Left ventricle myocardium inferior (tissue), 1 donor: ENCODE results near the gene TMEM175. TPM values are rescaled to one million over a fixed set of nuclear protein-coding genes. Genes with fewer than 3 reads are reported as not detected.

Experiments
- DNase-seq: peaks from one replicate; pipeline ENCODE4 v3.0.0-alpha.2; 2020
- H3K27ac ChIP-seq: fragments of 200-600 bp; replicated peaks from 2 replicates; pipeline ENCODE4 v1.8.0; 2021
- H3K27me3 ChIP-seq: fragments of 200-600 bp; 2 replicates; pipeline ENCODE4 v1.8.0; 2021; ENCODE audit warnings: low read depth
- H3K36me3 ChIP-seq: fragments of 200-600 bp; 2 replicates; pipeline ENCODE4 v1.8.0; 2021
- H3K4me1 ChIP-seq: fragments of 200-600 bp; 2 replicates; pipeline ENCODE4 v1.8.0; 2021
- H3K4me3 ChIP-seq: fragments of 200-600 bp; 2 replicates; pipeline ENCODE4 v1.8.0; 2021; ENCODE audit warnings: mild to moderate bottlenecking, moderate library complexity
- H3K9me3 ChIP-seq: fragments of 200-600 bp; replicated peaks from 2 replicates; pipeline ENCODE4 v1.8.0; 2021
- intact Hi-C: fragments of 100-400 bp; cut with micrococcal nuclease; formaldehyde crosslinking; loops from one replicate; pipeline ENCODE4 v1.11.0; 2022
- total RNA-seq: library from RNA; stranded (reverse); fragmentation: NEBNext Ultra II Directional; extraction: Animal tissue kit (Norgen Biotek cat#: 25700); gene quantifications from one replicate; pipeline ENCODE4 v1.2.1, GENCODE V29; 2021
- TF ChIP-seq, protein P1 (sequence below): fragments of 200-600 bp; IDR thresholded peaks from 2 replicates; pipeline ENCODE4 v1.8.0; 2021; ENCODE audit warnings: antibody characterized with exemption, mild to moderate bottlenecking, borderline replicate concordance
- donor health status: DM: no; HTN: yes; CAD: no; lungs with severe emphysema.

The TMEM175 gene
- total RNA-seq, 1 donor from 2014 or later = 20.3 TPM

GRCh38 chr4:1000686-1001260 is 68.5 kb downstream of the TMEM175 start:
- no peak for DNase-seq
- intact Hi-C loops = no loop called here
- Histone ChIP-seq H3K4me1 (peaks cover 49% of the 10 kb centered on the region), H3K27me3 (peaks cover 97% of the 10 kb centered on the region), H3K9me3 (no peaks in the 10 kb centered on the region), H3K36me3 (no peaks in the 10 kb centered on the region), H3K27ac (no peak overlapping the region), H3K4me3 (no peak overlapping the region)
- TF ChIP-seq, protein P1, sequence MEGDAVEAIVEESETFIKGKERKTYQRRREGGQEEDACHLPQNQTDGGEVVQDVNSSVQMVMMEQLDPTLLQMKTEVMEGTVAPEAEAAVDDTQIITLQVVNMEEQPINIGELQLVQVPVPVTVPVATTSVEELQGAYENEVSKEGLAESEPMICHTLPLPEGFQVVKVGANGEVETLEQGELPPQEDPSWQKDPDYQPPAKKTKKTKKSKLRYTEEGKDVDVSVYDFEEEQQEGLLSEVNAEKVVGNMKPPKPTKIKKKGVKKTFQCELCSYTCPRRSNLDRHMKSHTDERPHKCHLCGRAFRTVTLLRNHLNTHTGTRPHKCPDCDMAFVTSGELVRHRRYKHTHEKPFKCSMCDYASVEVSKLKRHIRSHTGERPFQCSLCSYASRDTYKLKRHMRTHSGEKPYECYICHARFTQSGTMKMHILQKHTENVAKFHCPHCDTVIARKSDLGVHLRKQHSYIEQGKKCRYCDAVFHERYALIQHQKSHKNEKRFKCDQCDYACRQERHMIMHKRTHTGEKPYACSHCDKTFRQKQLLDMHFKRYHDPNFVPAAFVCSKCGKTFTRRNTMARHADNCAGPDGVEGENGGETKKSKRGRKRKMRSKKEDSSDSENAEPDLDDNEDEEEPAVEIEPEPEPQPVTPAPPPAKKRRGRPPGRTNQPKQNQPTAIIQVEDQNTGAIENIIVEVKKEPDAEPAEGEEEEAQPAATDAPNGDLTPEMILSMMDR = no peak

DNA sequence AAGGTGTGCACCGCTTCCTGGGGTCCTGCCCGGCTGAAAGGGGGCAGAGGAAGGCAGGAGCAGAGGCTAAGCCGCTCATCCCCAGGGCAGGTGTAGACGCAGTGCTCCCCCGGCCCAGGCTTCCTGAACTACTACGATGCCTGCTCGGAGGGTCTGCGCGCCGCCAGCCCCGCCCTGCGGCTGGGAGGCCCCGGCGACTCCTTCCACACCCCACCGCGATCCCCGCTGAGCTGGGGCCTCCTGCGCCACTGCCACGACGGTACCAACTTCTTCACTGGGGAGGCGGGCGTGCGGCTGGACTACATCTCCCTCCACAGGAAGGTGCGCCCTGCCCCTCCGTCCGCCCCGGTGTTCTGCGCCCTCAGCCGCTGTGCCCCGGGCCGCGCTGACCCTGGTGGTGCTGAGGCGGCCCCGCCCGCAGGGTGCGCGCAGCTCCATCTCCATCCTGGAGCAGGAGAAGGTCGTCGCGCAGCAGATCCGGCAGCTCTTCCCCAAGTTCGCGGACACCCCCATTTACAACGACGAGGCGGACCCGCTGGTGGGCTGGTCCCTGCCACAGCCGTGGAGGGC is 69.4 kb downstream of the TMEM175 start:
- Histone ChIP-seq H3K27me3 (peaks cover 98% of the 10 kb centered on the region), H3K27ac (no peak overlapping the region), H3K36me3 (no peaks in the 10 kb centered on the region), H3K4me3 (peak overlapping the region; percentile 43), H3K4me1 (peaks cover 49% of the 10 kb centered on the region), H3K9me3 (no peaks in the 10 kb centered on the region)
- no peak for DNase-seq
- intact Hi-C loops = no loop called here
- TF ChIP-seq, protein P1 = no peak

- TF ChIP-seq, protein P1 = no peak
- intact Hi-C loops = no loop called here
- Histone ChIP-seq H3K4me1 (peaks cover 46% of the 10 kb centered on the region), H3K36me3 (no peaks in the 10 kb centered on the region), H3K27me3 (peaks cover 98% of the 10 kb centered on the region), H3K9me3 (no peaks in the 10 kb centered on the region), H3K4me3 (peak overlapping the region; percentile 43), H3K27ac (no peak overlapping the region)
- no peak for DNase-seq
These were observed 69.9 kb downstream of the TMEM175 start for GRCh38 chr4:1002131-1002630.

GRCh38 chr4:1002631-1003251 is 70.5 kb downstream of the TMEM175 start:
- DNase-seq = no peak
- Histone ChIP-seq H3K27me3 (peaks cover 97% of the 10 kb centered on the region), H3K4me3 (peak overlapping the region; percentile 43), H3K36me3 (no peaks in the 10 kb centered on the region), H3K27ac (no peak overlapping the region), H3K4me1 (peaks cover 40% of the 10 kb centered on the region), H3K9me3 (no peaks in the 10 kb centered on the region)
- intact Hi-C loops = no loop called here
- TF ChIP-seq, protein P1 = no peak

GRCh38 chr4:1003271-1004070 is 71.2 kb downstream of the TMEM175 start:
- Histone ChIP-seq H3K4me3 (peak overlapping the region; percentile 43), H3K36me3 (no peaks in the 10 kb centered on the region), H3K27me3 (peaks cover 97% of the 10 kb centered on the region), H3K27ac (no peak overlapping the region), H3K9me3 (no peaks in the 10 kb centered on the region), H3K4me1 (peaks cover 35% of the 10 kb centered on the region)
- intact Hi-C loops = no loop called here
- DNase-seq = no peak
- TF ChIP-seq, protein P1 = no peak
